RWPE2 (cell line): ENCODE results near the gene SCN2B.

Experiments used
- ATAC-seq: fragments of 200-7000 bp; cut with Tn5 transposase; 3 replicates; pipeline ENCODE4 v1.9.1; 2021; ENCODE audit warnings: low read depth
- DNase-seq: peaks from one replicate; pipeline ENCODE4 v3.0.0-alpha.2; 2020; ENCODE audit warnings: low spot score
- H3K27ac ChIP-seq: fragments of 450-650 bp; 2 replicates; pipeline ENCODE4 v1.5.1; 2017; ENCODE audit warnings: mild to moderate bottlenecking; ENCODE audit not compliant: poor library complexity, severe bottlenecking
- H3K27me3 ChIP-seq: fragments of 250-450 bp; sonication (Bioruptor Pico); 2 replicates; pipeline ENCODE4 v1.5.1; 2021; ENCODE audit warnings: mild to moderate bottlenecking, moderate library complexity; ENCODE audit not compliant: insufficient read depth, poor library complexity, severe bottlenecking
- H3K36me3 ChIP-seq: fragments of 250-450 bp; sonication (Bioruptor Pico); 2 replicates; pipeline ENCODE4 v1.5.1; 2020; ENCODE audit warnings: low read depth, mild to moderate bottlenecking, moderate library complexity
- H3K4me1 ChIP-seq: fragments of 250-450 bp; sonication (Bioruptor Pico); 2 replicates; pipeline ENCODE4 v1.5.1; 2021; ENCODE audit warnings: mild to moderate bottlenecking, moderate library complexity; ENCODE audit not compliant: insufficient read depth, poor library complexity, severe bottlenecking
- H3K4me3 ChIP-seq: fragments of 250-450 bp; sonication (Bioruptor Pico); 2 replicates; pipeline ENCODE4 v1.5.1; 2021; ENCODE audit warnings: mild to moderate bottlenecking, moderate library complexity; ENCODE audit not compliant: severe bottlenecking
- H3K9me3 ChIP-seq: fragments of 250-450 bp; sonication (Bioruptor Pico); 2 replicates; pipeline ENCODE4 v1.5.1; 2021; ENCODE audit warnings: mild to moderate bottlenecking, moderate library complexity; ENCODE audit not compliant: severe bottlenecking
- CTCF ChIP-seq: fragments of 450-650 bp; IDR thresholded peaks from one replicate; pipeline ENCODE4 v1.5.1; 2017; ENCODE audit warnings: mild to moderate bottlenecking, moderate library complexity; ENCODE audit not compliant: poor library complexity, severe bottlenecking

The SCN2B gene

GRCh38 chr11:118142081-118142480 is 34.4 kb downstream of the SCN2B start:
- ATAC-seq = peak; percentile 77
- Histone ChIP-seq H3K4me3 (no peak overlapping the region), H3K27ac (no peak overlapping the region), H3K4me1 (no peaks in the 10 kb centered on the region), H3K9me3 (no peaks in the 10 kb centered on the region), H3K36me3 (no peaks in the 10 kb centered on the region), H3K27me3 (no peaks in the 10 kb centered on the region)
- DNase-seq = no peak
- TF ChIP-seq CTCF = no peak

GRCh38 chr11:118139578-118139977 is 36.9 kb downstream of the SCN2B start:
- no peak overlapping the region for H3K27ac ChIP-seq
- H3K4me3 ChIP-seq = no peak overlapping the region
- DNase-seq (no peak), ATAC-seq (no peak)
- no peaks in the 10 kb centered on the region for H3K36me3 ChIP-seq
- H3K9me3 ChIP-seq = no peaks in the 10 kb centered on the region
- no peaks in the 10 kb centered on the region for H3K27me3 ChIP-seq
- no peak for TF ChIP-seq CTCF
- no peaks in the 10 kb centered on the region for H3K4me1 ChIP-seq

GRCh38 chr11:118138839-118139420 is 37.5 kb downstream of the SCN2B start:
- no peaks in the 10 kb centered on the region for H3K4me1 ChIP-seq
- H3K27ac ChIP-seq = no peak overlapping the region
- TF ChIP-seq CTCF = no peak
- no peak for DNase-seq
- H3K4me3 ChIP-seq = no peak overlapping the region
- H3K27me3 ChIP-seq = no peaks in the 10 kb centered on the region
- H3K9me3 ChIP-seq = no peaks in the 10 kb centered on the region
- no peak for ATAC-seq
- H3K36me3 ChIP-seq = no peaks in the 10 kb centered on the region

GRCh38 chr11:118136801-118137200 is 39.6 kb downstream of the SCN2B start:
- no peaks in the 10 kb centered on the region for H3K36me3 ChIP-seq
- ATAC-seq (no peak), DNase-seq (no peak)
- H3K4me1 ChIP-seq = no peaks in the 10 kb centered on the region
- no peak overlapping the region for H3K27ac ChIP-seq
- no peaks in the 10 kb centered on the region for H3K27me3 ChIP-seq
- no peak overlapping the region for H3K4me3 ChIP-seq
- TF ChIP-seq CTCF = no peak
- H3K9me3 ChIP-seq = no peaks in the 10 kb centered on the region

- no peak for ATAC-seq
- Histone ChIP-seq H3K4me1 (no peaks in the 10 kb centered on the region), H3K9me3 (no peaks in the 10 kb centered on the region), H3K36me3 (no peaks in the 10 kb centered on the region), H3K27ac (no peak overlapping the region), H3K27me3 (no peaks in the 10 kb centered on the region), H3K4me3 (no peak overlapping the region)
- no peak for TF ChIP-seq CTCF
- no peak for DNase-seq
Measured at GRCh38 chr11:118136341-118136740, 40.1 kb downstream of the SCN2B start.
